Retinal pigment epithelial cell (primary cell): ENCODE results near the gene TCOF1.

Experiments
- DNase-seq: peaks from one replicate; pipeline ENCODE4 v3.0.0-alpha.2; 2010; ENCODE audit warnings: low read depth
- H3K4me3 ChIP-seq: 2 replicates; pipeline ENCODE4 v1.5.1; 2011; ENCODE audit warnings: mild to moderate bottlenecking, low read length, control low read depth, moderate library complexity
- TF ChIP-seq, protein P1 (sequence below): conservative IDR thresholded peaks from 2 replicates; pipeline ENCODE4 v1.5.1; 2011; ENCODE audit warnings: low read depth, low read length, control low read depth, inconsistent platforms

Gene TCOF1

GRCh38 chr5:150407096-150407720 is 49.7 kb downstream of the TCOF1 start:
- TF ChIP-seq, protein P1, sequence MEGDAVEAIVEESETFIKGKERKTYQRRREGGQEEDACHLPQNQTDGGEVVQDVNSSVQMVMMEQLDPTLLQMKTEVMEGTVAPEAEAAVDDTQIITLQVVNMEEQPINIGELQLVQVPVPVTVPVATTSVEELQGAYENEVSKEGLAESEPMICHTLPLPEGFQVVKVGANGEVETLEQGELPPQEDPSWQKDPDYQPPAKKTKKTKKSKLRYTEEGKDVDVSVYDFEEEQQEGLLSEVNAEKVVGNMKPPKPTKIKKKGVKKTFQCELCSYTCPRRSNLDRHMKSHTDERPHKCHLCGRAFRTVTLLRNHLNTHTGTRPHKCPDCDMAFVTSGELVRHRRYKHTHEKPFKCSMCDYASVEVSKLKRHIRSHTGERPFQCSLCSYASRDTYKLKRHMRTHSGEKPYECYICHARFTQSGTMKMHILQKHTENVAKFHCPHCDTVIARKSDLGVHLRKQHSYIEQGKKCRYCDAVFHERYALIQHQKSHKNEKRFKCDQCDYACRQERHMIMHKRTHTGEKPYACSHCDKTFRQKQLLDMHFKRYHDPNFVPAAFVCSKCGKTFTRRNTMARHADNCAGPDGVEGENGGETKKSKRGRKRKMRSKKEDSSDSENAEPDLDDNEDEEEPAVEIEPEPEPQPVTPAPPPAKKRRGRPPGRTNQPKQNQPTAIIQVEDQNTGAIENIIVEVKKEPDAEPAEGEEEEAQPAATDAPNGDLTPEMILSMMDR: no peak
- DNase-seq: no peak
- H3K4me3 ChIP-seq: no peak overlapping the region

DNA sequence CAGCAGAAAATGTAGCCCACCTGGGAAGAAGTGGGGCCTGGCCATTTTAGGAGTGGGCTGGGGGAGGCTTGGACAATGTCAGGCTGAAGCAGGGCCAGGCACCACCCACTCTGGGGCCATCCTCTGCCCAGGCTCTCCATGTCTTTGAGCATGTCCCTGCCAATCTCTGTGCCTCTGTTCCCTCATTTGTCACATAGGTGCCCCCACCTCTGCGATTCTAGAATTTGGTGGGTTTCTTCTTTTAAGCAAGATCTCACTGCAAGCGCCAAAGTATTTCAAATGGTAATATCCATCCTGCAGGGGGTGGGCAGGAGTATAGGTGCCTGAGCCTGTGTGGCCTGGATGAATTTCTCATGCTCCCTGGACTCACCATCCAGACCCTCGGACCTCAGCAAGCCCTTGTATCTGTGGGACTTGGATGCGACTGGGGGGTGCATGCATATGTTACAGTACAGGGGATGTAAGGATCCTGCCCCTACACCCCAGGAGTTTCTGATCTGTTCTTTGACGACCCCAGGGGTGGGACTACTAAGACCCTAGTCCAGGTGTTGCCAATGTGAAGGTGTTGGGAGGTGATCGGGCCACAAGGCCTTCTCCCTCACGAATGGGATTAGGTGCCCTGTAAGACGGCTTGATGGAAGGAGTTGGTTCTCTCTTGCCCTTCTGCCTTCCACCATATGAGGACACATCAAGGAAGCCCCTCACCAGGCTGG is 50.9 kb downstream of the TCOF1 start:
- TF ChIP-seq, protein P1: no peak
- DNase-seq: no peak
- no peak overlapping the region for H3K4me3 ChIP-seq

DNA sequence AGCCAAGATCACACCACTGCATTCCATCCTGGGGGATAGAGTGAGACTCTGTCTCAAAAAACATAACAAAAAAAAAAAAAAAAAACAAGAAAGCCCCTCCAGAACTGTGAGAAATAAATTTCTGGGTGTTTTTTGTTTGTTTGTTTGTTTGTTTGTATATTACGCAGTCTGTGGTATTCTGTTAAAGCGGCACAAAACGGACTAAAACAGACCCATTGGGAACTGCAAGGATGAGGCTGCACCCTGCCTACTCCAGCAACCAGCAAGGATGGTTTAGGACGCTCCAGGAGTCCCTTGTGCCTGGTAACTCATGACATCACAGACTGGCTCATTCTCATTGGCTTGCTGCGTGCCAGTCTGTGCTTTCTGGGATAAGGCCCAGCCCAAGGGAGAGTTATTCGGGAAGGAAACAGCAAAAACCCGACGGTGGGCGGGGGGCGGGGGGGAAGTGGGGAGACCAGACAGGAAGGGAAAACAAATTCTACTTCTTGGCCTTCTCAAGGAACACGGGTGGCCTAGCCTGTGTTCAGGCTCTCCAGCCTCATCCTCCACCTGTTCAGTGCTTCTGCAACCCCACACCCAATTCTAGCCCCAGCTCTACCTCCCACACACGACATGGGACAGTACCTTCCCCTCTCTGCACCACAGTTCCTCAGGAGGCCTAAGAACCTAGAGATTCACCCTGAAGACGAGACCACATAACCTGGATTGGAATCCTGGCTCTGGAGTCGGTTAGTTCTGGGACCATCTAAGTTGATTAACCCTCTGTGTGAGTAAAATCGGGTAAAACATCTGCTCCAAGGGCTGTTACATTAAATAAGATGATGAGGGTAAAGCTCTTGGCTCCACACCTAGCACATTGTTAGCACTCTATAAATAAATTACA is 52.4 kb downstream of the TCOF1 start:
- DNase-seq: peak; percentile 64

GRCh38 chr5:150410524-150411244 is 53.2 kb downstream of the TCOF1 start:
- DNase-seq: peak; percentile 48
- TF ChIP-seq, protein P1: no peak
- no peak overlapping the region for H3K4me3 ChIP-seq

More for the DNA sequence above, 52.4 kb downstream of the TCOF1 start:
- H3K4me3 ChIP-seq: peak overlapping the region; percentile 15
- TF ChIP-seq, protein P1: no peak

- no peak for DNase-seq
- no peak overlapping the region for H3K4me3 ChIP-seq
These were observed 53.9 kb downstream of the TCOF1 start for GRCh38 chr5:150411245-150411979.

More at GRCh38 chr5:150411245-150411979, 53.9 kb downstream of the TCOF1 start:
- TF ChIP-seq, protein P1: no peak
